ENCODE data around the gene KLHL7.
"Not testable (repeated sequence)": the region's sequence is repeated elsewhere in the genome, so short reads cannot be mapped to it uniquely, and the experiment has no call there.

Gene KLHL7

GRCh38 chr7:23107781-23108180, 2.2 kb downstream of the KLHL7 start:
- no peak for DNase-seq

- no peak for DNase-seq
Measured at GRCh38 chr7:23108995-23109394, 3.4 kb downstream of the KLHL7 start.

- no peak for DNase-seq
Measured at GRCh38 chr7:23109470-23109869, 3.9 kb downstream of the KLHL7 start.

GRCh38 chr7:23114896-23115295, 9.3 kb downstream of the KLHL7 start:
- DNase-seq, result no peak

DNA sequence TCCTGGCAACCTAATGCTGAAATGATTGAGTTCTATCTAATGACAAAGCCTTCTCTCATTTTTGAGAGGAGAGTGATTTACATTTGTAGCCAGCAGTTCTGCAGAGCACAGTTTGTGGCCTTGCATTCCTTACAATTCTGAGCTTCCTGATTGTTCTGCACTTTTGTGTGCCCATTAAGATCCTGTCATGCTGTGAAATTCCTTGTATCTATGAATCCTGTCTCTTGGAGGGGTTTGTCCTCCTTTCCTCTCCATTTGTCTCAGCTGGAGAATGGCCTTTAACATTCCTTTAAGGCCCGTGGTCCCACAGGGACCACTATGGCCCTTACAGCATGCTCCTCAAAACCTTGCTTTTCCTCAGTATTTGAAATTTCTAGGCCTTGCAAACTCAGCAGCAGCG, 10.4 kb downstream of the KLHL7 start:
- no peak for DNase-seq

GRCh38 chr7:23117841-23118240, 12.3 kb downstream of the KLHL7 start:
- DNase-seq, result peak; percentile 86

- DNase-seq, result no peak
Measured at GRCh38 chr7:23120106-23120505, 14.5 kb downstream of the KLHL7 start.

DNA sequence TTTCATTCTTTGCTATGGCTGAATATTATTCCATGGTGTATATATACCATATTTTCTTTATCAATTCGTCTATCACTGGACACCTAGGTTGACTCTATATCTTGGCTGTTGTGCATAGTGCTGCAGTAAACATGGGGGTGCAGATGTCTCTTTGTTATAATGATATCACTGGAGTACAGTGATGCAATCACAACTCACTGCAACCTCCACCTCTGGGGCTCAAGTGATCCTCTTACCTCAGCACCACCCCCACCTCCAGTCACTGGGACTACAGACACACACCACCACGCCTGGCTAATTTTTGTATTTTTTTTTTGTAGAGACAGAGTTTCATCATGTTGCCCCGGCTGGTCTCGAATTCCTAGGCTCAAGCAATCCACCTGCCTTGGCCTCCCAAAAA, 15.6 kb downstream of the KLHL7 start:
- DNase-seq, result no peak

GRCh38 chr7:23123007-23123406, 17.4 kb downstream of the KLHL7 start:
- no peak for DNase-seq

GRCh38 chr7:23123465-23123864, 17.9 kb downstream of the KLHL7 start:
- DNase-seq, result no peak

- no peak for DNase-seq
Measured at GRCh38 chr7:23129036-23129435, 23.5 kb downstream of the KLHL7 start.

DNA sequence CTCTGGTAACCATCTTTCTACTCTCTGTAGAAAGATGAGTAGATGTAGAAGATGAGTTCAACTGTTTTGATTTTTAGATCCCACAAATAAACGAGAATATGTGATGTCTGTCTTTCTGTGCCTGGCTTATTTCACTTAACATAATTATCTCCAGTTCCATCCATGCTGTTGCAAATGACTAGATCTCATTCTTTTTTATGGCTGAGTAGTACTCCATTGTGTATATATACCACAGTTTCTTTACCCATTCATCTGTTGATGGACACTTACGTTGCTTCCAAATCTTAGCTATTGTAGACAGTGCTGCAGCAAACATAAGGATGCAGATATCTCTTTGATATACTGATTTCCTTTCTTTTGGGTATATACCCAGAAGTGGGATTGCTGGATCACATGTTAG, 26.2 kb downstream of the KLHL7 start:
- DNase-seq, result not testable (repeated sequence)

GRCh38 chr7:23133797-23134196, 28.2 kb downstream of the KLHL7 start:
- no peak for DNase-seq

GRCh38 chr7:23135755-23136154, 30.2 kb downstream of the KLHL7 start:
- no peak for DNase-seq

GRCh38 chr7:23136216-23136615, 30.6 kb downstream of the KLHL7 start:
- no peak for DNase-seq

DNA sequence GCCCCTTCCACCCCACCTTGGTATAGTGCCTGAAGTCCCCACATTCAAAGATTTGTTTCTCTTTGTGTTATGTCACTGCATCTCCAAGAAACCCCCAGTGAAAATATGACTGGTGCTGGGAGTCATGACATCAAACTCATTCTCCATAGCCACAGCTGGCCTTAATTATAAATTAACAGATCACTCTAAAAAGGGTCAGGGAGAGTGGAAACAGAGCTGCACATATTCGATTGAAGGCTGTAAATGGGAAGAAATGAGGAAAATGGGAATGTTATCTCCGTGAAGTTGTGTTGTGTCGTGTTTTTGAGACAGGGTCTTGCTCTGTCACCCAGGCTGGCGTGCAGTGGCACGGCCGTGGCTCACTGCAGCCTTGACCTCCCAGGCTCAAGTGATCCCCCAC, 52.1 kb downstream of the KLHL7 start:
- DNase-seq, result no peak

- no peak for DNase-seq
Measured at GRCh38 chr7:23158546-23158945, 53.0 kb downstream of the KLHL7 start.

DNA sequence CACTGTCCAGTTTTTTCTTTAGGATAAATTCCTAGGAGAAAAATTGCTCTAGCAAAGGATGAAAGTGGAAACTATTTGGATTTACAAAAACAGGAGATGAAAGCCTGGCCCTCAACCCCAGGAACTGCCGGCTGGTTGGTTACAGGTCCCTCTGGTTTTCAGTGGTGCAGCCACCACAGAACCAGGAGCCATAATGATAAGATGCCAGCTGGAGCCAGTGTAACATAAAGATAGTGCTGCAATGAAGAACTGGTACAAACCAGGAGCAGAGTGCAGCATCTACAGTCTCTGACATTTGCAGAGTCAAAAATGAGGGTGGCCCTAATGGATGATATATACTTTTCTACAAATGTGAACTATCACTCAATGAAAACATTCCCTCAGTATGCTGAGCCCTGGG, 55.9 kb downstream of the KLHL7 start:
- DNase-seq, result no peak

- DNase-seq, result no peak
Measured at GRCh38 chr7:23164846-23165245, 59.3 kb downstream of the KLHL7 start.

GRCh38 chr7:23165316-23165715, 59.7 kb downstream of the KLHL7 start:
- DNase-seq, result no peak

DNA sequence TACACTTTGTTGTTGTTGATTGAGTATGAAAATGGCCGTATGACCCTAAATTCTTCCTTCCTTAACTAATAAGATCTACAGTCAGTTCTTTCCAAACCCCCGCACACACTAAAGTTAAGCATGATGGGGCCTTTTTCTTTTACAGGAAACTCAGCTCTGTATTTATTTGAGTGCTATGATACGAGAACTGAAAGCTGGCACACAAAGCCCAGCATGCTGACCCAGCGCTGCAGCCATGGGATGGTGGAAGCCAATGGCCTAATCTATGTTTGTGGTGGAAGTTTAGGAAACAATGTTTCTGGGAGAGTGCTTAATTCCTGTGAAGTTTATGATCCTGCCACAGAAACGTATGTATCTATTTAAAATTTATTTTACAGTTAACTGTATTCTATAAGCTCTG, 62.1 kb downstream of the KLHL7 start:
- DNase-seq, result no peak

DNA sequence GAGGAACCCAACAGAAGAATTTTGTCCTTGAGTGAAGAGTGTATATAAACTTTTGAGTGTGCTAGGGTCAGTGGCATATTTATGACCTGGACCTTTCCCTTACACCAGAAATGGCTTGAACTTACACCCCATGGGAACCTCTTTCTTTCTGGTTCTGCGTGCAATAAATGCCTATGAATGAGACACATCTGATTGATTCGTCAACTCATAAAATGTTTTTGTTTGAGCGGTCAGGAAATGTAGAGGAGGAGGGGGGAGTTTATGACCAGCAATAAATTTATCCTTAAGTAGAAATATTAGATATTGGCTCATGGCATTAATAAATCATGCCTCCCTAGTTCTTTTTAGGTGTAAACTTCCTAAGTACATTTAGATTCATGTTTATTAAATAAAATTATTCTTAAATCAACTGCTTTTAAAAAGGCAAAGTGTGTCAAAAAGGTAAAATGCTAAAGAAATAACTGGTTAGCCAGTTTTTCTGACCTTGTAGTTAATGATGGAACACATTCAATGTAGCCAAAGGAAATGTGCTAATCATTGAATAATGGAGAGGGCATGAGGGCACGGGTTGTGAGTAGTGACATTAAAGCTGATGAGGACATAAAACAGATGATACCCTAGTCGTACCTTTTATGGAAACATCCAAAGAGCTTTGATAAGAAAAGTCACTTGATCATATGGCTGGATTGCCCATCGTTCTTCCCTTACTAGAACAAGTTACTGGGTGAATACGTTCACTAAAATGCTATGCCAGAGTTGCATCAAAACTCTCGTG, 62.7 kb downstream of the KLHL7 start:
- no peak for DNase-seq

- DNase-seq, result no peak
Measured at GRCh38 chr7:23175938-23176337, 70.4 kb downstream of the KLHL7 start.

DNA sequence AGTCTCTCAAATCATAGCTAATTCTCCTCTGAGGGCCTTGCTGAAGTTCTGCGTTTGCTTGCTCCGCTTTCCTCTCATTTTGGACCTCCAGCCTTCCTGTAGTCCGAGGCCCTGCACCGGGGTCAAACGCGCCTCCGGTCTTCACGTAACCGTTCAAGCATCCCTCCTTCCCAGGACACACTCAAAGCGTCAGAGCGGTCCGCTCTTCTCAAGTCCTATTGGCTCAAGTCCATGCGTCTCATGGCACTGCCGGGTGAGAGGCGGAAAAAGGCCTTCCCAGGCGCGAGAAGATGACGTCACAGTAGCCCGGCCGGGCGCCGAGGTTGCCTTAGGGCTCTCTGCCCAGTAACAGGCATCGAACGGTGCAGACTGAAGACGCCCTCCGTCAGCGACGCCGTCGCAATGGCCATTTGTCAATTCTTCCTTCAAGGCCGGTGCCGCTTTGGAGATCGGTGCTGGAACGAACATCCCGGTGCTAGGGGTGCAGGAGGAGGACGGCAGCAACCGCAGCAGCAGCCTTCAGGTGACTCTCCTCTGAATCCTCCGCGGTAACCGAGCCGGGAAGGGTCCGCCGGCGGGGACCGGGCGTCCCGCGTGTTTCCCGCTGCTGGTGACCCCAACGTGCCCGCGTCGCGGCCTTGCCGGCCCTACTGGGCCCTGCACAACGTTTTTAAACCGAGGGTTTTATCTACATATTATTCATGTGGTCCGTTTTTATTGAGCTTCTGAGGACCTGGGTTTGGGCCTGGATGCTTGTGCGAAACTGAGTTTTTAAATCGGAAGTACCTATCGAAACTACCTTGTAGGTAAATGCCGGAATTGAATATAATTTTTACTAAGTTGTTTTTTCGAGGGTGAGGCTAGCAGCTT, 76.3 kb downstream of the KLHL7 start, which contains the start of gene NUP42:
Gene NUP42 (plus strand): TSS at position 365 of the 870 bp plus-strand sequence. CDS start 38 bp downstream, at position 403.
- peak; percentile 82 for DNase-seq
